ENCODE measurements around the gene KIF1C.
"Not testable (repeated sequence)": the region's sequence is repeated elsewhere in the genome, so short reads cannot be mapped to it uniquely, and the experiment has no call there.

Gene KIF1C

DNA sequence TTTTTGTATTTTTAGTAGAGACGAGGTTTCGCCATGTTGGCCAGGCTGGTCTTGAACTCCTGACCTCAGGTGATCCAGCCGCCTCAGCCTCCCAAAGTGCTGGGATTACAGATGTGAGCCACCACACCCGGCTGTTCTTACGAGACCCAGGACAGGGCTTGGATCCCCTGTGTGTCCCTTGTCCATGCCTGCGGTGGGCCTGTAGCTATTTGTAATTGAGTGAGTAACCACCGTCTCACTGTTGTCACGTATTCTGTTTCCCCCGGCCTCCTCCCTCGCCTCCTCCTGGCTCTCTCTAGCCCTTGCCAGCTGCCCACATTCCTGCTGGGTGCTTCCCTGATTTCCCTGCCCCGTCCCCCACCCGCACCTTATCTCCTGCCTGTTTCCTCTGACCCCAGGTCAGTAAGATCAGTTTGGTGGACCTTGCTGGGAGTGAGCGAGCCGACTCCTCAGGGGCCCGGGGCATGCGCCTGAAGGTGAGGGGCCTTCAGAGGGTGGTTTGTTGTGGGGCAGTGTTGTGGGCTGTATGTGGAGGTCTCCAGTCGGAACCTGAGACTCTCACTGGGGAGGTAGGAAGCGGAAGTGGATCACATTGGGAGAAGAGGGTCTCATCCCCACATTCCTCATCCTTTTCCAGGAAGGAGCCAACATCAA, 5.6 kb downstream of the KIF1C start:
- DNase-seq: no peak

DNA sequence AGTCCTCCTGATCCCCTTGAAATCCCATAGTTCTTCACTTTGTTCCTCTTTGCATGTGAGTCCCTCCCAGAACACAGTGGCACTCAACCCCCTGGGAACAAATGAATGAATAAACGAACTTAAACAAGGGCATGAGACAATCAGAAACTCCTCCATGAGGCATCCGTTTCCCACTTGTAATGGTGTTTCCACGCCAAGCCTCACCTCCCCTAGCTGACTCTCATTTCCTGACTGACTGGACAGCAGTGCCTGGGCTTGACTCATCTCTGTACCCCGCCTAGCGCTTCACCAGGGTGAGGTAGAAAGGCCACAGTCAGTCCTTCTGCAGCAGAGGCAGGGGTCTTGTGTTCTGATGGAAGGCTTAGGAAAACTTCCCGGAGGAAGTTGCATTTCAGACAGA, 14.2 kb downstream of the KIF1C start:
- no peak for DNase-seq

DNA sequence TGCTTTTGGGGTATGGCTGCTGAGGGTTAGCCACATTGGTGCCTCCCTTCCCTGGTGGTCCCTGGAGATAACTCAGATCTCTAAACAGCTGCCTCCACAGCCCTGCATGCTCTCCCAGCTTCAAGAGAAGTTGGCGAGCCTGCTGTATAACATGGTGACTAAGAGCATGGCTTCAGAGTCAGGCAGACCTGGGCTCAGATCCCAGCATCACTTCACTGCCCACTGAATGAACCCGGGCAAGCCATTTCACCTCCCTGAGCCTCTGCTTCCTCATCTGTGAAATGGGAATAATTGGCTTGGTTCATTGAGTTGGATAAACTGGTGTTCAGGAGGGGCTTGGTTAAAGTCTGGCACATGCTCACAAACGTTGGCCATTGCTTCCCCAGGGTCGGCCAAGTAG, 16.6 kb downstream of the KIF1C start:
- DNase-seq: no peak

DNA sequence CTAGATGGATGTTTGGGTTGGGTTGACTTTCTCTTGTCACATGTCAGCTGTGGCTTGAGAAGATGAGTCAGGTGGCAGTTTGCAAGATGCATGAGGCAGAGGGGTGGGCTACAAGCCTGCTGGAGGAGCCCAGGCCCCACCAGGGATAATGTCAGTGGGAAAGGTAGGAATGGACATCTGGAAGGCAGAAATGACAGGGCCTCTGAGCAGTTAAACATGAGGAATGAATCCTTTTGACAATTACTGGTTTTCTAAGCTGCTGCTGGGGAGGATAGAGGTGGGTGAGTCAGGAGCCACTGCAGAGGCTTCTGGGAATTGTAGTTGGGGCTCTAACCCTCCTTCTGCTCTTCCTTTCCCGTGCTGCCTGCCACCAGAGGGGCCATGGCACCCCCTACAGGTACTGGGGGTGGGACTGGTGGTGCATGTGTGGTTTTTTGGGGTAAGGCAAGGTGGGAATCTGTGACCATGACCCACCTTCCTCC, 21.8 kb downstream of the KIF1C start:
- DNase-seq: peak; percentile 41

DNA sequence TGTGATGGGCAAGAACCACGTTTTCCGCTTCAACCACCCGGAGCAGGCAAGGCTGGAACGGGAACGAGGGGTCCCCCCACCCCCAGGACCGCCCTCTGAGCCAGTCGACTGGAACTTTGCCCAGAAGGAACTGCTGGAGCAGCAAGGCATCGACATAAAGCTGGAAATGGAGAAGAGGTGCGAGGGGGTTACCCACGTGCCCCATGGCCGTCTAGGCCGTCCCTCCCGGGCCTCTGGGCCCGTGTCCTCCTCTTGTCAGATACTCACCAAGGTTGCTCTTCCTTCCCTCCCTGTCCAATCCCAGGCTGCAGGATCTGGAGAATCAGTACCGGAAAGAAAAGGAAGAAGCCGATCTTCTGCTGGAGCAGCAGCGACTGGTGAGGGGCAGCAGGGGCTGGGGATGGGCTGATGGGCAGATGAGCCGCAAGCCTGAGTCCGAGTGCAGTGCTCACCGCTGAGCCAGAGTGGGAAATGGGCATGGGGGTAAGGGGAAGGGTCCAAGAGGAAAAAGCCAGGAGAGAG, 22.8 kb downstream of the KIF1C start:
- no peak for DNase-seq

DNA sequence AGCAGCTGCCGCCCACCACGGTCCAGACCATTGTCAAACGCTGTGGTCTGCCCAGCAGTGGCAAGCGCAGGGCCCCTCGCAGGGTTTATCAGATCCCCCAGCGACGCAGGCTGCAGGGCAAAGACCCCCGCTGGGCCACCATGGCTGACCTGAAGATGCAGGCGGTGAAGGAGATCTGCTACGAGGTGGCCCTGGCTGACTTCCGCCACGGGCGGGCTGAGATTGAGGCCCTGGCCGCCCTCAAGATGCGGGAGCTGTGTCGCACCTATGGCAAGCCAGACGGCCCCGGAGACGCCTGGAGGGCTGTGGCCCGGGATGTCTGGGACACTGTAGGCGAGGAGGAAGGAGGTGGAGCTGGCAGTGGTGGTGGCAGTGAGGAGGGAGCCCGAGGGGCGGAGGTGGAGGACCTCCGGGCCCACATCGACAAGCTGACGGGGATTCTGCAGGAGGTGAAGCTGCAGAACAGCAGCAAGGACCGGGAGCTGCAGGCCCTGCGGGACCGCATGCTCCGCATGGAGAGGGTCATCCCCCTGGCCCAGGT, 24.5 kb downstream of the KIF1C start:
- DNase-seq: no peak

DNA sequence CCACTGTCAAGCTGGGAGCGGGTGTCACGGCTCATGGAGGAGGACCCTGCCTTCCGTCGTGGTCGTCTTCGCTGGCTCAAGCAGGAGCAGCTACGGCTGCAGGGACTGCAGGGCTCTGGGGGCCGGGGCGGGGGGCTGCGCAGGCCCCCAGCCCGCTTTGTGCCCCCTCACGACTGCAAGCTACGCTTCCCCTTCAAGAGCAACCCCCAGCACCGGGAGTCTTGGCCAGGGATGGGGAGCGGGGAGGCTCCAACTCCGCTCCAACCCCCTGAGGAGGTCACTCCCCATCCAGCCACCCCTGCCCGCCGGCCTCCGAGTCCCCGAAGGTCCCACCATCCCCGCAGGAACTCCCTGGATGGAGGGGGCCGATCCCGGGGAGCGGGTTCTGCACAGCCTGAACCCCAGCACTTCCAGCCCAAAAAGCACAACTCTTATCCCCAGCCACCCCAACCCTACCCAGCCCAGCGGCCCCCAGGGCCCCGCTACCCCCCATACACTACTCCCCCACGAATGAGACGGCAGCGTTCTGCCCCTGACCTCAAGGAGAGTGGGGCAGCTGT, 25.9 kb downstream of the KIF1C start:
- no peak for DNase-seq

DNA sequence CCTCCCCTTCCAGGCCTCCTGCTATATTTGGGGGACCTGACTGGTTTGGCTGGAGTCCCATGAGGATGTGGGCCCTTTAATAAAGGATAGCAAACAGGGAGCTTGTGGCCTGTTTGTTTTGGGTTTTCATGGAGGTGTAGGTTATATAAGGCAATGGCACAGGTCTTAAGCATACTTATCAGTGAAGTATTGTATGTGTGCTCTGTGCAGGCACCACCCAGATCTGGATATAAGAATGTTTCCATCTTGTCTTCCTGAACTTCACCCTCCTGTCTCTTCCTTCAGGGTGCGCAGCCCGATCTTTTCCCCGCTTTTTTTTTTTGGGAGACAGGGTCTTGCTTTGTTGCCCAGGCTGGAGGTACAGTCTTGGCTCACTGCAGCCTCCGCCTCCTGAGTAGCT, 26.9 kb downstream of the KIF1C start:
- no peak for DNase-seq

DNA sequence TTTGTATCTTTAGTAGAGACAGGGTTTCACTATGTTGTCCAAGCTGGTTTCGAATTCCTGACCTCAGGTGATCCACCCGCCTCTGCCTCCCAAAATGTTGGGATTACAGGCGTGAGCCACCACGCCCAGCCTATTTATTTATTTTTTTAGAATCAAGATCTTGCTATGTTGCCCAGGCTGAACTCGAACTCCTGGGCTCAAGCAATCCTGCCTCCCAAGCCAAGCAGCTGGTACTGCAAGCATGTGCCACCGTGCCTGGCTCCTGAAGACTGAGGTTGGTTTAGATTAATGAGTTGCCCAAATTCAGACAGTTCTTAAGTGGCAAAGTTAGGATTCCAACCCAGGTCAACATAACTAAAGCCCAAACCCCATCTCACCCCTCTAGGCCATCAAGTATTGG, 29.5 kb downstream of the KIF1C start:
- no peak for DNase-seq

DNA sequence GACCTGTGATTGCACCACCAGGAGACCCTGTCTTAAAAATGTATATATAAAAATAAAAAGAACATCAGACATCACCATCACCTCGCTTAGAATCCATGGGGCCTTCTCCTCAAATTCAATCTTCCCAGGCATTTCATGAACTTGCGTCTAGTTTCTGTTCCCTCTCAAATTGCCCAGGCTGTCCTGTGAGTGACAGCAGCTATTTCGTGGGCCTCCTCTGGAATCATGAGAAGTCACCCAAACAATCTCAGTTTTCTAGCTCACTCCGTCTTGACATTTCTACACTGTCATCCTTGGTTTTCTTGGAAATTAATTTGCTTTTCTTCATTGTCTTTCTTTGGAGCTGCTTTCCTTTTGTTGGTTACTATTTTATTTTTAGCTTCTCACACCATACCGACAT, 30.2 kb downstream of the KIF1C start:
- DNase-seq: no peak

DNA sequence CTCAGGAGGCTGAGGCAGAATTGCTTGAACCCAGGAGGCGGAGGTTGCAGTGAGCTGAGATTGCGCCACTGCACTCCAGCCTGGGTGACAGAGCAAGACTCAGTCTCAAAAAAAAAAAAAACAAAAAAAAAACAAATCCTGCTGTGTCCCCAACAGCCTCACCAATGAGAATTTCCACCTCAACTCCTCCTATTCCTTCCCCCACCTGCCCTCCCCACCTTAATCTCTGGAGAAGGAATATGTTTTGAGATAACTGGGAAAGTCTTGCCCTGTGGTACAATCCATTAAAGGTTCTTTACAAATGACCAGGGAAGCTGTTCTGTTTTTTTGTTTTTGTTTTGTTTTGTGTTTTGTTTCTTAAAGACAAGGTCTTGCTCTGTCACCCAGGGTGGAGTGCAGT, 32.4 kb downstream of the KIF1C start:
- not testable (repeated sequence) for DNase-seq

DNA sequence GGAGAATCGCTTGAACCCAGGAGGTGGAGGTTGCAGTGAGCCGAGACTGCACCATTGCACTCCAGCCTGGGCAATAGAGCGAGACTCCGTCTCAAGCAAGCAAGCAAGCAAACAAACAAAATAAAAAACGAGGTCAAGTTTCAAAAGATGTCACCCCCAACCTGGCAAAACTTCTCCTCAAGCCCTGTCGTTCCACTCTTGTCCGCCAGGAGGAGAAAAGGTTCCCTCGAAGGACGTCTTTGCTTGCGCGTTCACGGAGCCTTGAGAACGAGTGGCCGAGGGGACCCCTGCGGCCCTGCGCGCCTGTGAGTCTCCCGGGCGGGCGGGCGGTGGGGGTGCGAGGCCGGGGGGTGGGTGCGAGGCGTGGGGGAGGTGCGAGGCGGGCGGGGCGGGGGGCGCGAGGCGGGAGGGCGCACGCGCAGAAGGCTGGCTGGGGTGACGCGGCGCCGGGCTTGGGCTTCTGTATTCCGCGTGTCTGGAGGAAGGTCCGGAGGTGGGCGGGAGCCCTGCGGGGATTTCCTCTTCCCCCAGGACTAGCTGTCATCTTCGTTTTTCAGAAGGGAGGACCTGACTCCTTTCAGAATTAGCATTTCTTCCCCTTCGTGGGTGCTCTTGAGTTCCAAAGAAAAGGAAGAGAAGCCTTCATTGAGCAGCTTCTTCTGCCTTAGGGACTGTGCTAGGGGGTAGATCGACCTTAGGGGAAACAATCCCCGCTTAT, 33.8 kb downstream of the KIF1C start:
- peak; percentile 88 for DNase-seq

DNA sequence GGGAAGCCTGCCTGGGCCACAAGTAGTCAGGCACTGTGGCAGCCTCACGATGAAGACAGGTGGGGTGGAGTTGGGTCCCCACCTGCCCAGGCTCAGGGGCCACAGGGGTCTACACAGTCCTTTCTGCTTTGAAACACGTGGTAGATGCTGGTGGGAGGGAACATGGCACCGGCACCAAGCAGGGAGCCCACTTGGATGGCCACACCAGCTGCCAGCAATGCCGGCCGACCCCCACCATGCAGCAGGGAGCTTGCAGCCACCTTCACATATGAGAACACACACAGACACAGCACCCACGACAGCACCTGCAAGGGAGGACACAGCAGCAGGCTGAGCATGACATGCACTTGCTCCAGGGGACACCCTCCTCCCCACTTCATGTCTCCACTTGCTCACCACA, 35.1 kb downstream of the KIF1C start:
- DNase-seq: no peak

DNA sequence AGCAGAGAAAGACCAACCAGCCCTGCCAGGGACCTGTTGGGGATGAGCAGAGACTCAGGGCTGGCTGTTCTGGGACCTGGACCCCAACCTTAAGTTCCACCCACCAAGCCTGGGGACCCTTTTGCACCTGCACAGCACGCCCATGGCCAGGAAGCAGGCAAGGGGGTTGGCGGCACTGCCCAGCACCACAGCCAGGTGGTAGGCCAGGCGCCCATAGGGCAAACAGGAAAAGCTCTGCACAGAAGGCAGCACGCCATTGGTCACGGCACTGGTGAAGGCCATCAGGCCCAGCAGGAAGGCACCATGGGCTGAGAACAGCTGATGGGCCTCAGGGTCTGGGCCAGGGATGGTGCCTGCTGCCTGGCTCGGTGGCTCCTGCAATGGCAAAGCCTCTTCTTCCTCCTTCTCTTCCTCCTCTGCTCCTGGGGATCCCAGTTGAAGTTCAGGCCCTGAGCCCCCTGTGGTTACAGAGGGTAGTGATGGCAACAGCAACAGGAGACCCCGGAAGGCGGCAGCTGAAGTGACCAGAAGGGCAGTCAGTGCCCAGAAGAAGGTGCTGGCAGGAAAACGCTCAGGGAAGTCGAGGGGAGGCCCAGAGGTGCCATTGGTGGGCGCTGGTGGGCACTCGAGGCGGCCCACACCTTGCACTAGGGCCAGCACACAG, 35.7 kb downstream of the KIF1C start:
- DNase-seq: no peak

DNA sequence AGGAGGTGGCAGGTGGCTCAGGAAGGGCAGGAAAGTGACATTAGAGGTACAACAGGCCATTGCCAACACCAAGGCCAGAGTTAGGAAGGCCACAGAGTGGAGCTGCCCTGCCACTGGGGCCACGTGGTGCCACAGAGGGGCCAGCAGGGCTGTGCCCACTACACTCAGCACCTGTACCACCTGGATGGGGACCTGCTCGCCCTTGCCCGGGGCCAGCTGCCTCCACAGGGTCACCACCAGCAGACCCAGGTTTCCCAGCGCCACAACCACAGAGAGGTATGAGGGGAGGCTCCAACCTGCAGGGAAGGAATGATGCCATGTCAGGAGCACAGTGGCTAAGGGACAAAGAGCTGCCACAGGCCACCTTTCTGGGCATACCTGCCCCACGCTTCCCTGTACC, 36.3 kb downstream of the KIF1C start:
- DNase-seq: no peak

DNA sequence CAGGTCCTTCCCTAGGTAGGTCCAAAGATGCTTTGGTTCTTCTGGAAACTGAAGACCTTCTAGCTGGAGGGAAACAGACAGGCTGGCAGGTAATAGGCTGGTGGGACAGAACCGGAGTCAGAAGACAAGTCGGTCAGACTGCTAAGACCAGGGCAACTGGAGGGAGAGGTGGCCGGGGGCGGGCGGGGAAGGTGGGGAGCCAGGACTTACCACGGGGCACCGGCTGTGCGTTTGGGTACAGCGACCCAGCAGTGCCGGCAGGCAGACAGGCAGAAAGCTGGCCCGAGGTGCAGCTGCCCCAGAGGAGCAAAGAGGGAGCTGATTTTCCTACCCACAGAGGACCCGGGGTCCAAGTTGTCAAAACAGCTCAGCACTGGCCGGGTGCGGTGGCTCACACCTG, 36.9 kb downstream of the KIF1C start:
- no peak for DNase-seq

DNA sequence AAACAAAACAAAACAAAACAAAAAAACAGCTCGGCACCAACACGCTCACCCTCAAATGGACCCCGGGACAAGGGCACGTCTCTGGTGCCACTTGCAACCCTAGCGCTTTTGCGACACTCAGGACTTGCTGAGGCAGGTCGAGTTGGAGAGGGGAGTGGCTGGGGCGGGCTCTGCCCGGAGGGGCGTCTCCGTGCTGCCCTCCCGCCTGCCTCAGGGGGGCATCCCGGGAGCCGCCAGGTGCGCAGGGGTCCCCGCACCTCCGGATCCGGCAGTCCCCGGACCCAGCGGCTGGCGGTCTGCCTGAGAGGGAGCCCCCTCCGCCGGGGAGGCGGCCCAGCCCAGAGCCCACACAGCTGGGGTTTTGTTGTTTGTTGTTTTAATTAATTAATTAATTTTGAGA, 37.6 kb downstream of the KIF1C start, which contains the start of gene SLC52A1:
SLC52A1 (minus strand) TSS at position 112 of the 400 bp plus-strand sequence. CDS start 820 bp downstream, outside the sequence.
- no peak for DNase-seq

DNA sequence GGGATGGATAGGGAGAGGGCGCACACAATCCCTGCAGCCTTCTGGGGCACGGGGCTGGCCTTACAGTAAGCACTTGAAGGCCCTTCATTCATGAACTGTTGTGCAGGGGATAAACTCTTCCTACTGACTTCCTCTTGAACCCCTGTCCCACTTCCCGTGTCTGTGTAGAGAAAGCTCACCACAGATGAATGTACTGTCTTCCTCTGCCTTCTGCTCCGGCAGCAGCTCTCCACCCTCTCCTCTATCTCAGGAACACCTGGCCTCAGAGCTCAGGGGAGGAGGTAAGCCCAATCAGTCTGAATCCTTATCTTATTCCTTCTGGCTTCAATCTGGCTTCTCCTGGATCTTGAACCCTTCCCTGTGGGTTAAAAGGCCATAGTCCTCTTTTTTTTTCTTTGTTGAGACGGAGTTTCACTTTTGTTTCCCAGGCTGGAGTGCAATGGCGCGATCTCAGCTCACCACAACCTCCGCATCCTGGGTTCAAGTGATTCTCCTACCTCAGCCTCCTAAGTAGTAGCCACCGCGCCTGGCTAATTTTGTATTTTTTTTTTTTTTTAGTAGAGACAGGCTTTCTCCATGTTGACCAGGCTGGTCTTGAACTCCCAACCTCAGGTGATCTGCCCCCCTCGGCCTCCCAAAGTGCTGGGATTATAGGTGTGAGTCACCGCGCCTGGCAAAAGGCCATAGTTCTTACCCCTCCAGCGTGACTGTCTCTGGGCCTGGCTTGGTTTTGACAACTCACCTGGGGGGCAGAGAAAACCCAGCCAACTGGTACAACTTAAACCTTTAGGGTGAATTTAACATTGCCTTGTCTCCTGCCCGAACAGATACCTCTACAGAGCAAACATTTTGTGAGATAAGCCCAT, 44.6 kb downstream of the KIF1C start:
- DNase-seq: peak; percentile 36

DNA sequence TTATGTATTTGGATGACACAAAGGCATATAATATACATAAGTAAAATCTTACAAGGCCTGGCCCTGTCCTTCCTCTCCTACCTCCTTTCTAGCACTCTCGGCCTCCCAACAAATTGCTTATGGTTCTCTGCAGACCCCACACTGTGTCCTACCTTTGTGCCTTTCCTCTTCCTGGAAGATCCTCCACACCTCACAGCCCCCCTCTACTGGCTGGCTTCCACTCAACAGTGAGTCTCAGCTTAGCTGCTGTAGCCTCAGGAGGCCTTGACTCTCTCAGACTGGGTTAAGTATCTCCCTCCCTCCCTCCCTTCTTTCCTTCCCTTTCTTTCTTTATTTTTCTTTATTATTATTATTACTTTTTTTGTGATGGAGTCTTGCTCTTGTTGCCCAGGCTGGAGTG, 45.8 kb downstream of the KIF1C start:
- no peak for DNase-seq

DNA sequence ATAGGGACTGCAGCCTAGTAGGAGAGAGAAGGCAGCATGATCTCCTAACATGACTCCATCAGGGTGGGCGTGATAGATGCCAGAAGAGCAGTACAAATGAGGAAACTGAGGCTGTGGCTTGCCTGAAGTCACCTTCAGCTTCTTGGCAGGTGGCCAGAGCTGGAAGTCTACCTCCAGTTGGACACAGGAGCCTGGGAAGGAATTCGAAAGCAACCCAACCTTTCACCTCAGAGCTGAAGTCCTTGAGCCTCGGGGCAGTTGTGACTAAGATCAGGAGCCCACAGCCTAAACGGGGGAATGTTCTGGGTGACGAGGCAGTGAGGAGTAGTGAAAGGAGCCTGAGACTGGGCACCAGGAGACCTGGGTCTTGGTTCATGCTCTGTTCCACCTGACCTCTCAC, 46.9 kb downstream of the KIF1C start:
- DNase-seq: no peak

DNA sequence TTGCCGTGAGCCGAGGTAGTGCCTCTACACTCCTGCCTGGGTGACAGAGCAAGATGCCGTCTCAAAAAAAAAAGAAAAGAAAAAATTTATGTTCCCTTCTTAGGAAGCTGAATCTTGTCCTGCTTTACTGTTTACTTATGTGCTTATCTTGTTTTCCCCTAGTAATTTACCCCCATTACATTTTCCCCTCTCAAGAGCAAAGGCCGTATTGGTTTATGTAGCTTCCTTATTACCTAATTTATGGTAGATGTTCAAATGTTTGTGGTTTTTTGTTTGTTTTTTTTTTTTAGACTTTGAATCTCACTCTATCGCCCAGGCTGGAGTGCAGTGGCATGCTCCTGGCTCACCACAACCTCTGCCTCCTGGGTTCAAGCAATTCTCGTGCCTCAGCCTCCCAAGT, 47.7 kb downstream of the KIF1C start:
- peak; percentile 16 for DNase-seq

DNA sequence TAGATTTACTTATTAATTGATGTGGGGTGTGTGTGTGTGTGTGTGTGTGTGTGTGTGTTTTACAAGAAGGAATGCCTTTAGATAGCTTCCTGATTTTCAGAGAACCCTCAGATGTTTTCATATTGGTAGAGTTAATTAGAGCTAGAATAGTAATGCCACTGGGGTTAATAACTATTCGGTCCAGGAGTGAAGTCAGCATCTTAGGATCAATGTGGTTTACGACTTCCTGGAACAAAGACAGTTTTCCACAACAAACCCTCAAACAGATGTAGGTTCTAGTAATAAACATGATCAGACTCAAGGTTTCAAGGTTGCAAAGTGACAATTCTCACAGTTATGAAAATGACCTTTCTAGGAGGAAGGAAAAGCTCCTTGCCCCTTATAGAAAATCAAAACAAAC, 49.7 kb downstream of the KIF1C start:
- DNase-seq: no peak
